Thymus (tissue), 11 donors: Measurements from ENCODE around the gene CAMTA1. TPM values are rescaled to one million over a fixed set of nuclear protein-coding genes. Genes with fewer than 3 reads are reported as not detected.

Source experiments
- DNase-seq, 9 donors: peaks; one replicate each; pipeline ENCODE4 v3.0.0-alpha.2; 2013; ENCODE audit warnings: low spot score in 9 of 9, low read depth in 6 of 9, missing footprints in 1 of 9
- H3K27ac ChIP-seq, 2 donors: one replicate each; pipeline ENCODE4 v1.5.1; 2013; ENCODE audit warnings: control low read depth in 1 of 2, low read depth in 1 of 2, low read length in 1 of 2, mild to moderate bottlenecking in 1 of 2, moderate library complexity in 1 of 2
- H3K27me3 ChIP-seq, 2 donors: one replicate each; pipeline ENCODE4 v1.5.1; 2013; ENCODE audit warnings: low read length in 1 of 2; ENCODE audit not compliant: control insufficient read depth in 2 of 2, insufficient read depth in 1 of 2
- H3K36me3 ChIP-seq, 2 donors: one replicate each; pipeline ENCODE4 v1.5.1; 2013; ENCODE audit warnings: low read length in 1 of 2, mild to moderate bottlenecking in 1 of 2, moderate library complexity in 1 of 2; ENCODE audit not compliant: control insufficient read depth in 2 of 2, insufficient read depth in 2 of 2
- H3K4me1 ChIP-seq, 2 donors: one replicate each; pipeline ENCODE4 v1.5.1; 2013; ENCODE audit warnings: low read length in 2 of 2; ENCODE audit not compliant: control insufficient read depth in 2 of 2, insufficient read depth in 2 of 2
- H3K4me3 ChIP-seq, 2 donors: one replicate each; pipeline ENCODE4 v1.5.1; 2013; ENCODE audit warnings: low read length in 2 of 2, control low read depth in 1 of 2, mild to moderate bottlenecking in 1 of 2
- H3K9me3 ChIP-seq, 2 donors: one replicate each; pipeline ENCODE4 v1.5.1; 2013; ENCODE audit warnings: low read length in 1 of 2, mild to moderate bottlenecking in 1 of 2; ENCODE audit not compliant: control insufficient read depth in 2 of 2, insufficient read depth in 1 of 2
- WGBS: extraction: QIAGEN DNeasy Blood & Tissue Kit; methylation state at CpG from one replicate; pipeline ENCODE4 v1.1.7; 2013; 5-methylcytosine and 5-hydroxymethylcytosine counted together
- polyA plus RNA-seq: library from polyadenylated mRNA; stranded (reverse); fragments of 200-250 nt; gene quantifications from one replicate; pipeline ENCODE4 v1.2.3, GENCODE V29; 2013
- total RNA-seq: library from RNA; stranded (reverse); fragments of 120-200 nt; gene quantifications from one replicate; pipeline ENCODE4 v1.2.4, GENCODE V29; 2013
- donor health status: healthy.

Gene CAMTA1
- total and polyA plus RNA-seq, 2 donors: 32.0 to 158 TPM

DNA sequence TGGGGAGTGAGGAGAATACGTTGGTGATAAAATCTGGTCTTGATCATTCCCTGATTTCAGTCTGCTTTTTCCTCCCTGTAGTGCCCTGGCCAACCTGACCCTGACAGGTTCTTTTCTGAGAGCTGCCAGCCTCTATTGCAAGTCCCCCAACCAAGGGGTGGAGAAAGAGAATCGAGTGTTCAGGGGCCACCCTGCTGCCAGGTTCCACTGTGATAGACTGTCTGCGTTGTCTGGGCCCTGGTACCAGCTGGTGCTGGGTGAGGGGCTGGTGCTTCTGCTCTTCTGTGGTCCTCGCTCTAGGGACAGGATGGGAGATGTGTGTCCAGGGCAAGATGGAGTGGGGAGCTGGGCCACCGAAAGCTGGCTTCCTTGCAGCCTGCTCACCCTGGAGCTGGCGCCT, 214.6 kb downstream of the CAMTA1 start:
- no peaks in the 10 kb centered on the region for H3K27me3 ChIP-seq
- 96% methylated on average over 6 of the region's 6 CpGs for WGBS
- H3K4me3 ChIP-seq: no peak overlapping the region
- H3K36me3 ChIP-seq: no peaks in the 10 kb centered on the region
- no peaks in the 10 kb centered on the region for H3K9me3 ChIP-seq
- H3K4me1 ChIP-seq: peaks cover 0 to 4% of the 10 kb centered on the region in 2 donors
- H3K27ac ChIP-seq: no peak overlapping the region
- no peak for DNase-seq

GRCh38 chr1:7000720-7001119, 215.5 kb downstream of the CAMTA1 start:
- no peak overlapping the region for H3K4me3 ChIP-seq
- no peaks in the 10 kb centered on the region for H3K36me3 ChIP-seq
- peaks cover 0 to 1% of the 10 kb centered on the region in 2 donors for H3K4me1 ChIP-seq
- no peak overlapping the region for H3K27ac ChIP-seq
- 96% methylated on average over 3 of the region's 3 CpGs for WGBS
- no peaks in the 10 kb centered on the region for H3K27me3 ChIP-seq
- H3K9me3 ChIP-seq: no peaks in the 10 kb centered on the region
- no peak for DNase-seq

DNA sequence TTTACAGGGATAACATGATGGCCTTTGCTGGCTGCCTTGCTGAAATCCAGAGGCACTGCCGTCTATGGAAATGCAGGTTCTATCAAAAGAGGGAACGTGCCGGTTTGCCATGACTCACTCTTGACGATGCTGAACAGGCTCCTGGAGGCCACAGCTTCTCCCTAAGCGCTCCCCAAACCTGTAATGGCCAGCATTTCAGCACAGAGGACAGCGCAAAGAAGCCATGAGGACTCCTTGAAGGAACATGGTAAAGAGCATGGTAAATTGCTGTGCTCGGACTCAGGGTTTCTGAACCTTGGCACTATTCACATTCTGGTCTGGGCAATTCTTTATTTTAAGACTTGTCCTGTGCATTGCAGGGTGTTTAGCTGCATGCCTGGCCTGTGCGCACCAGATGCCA, 217.5 kb downstream of the CAMTA1 start:
- DNase-seq: no peak
- Histone ChIP-seq H3K4me3 (no peak overlapping the region), H3K36me3 (no peaks in the 10 kb centered on the region), H3K9me3 (no peaks in the 10 kb centered on the region), H3K4me1 (no peaks in the 10 kb centered on the region), H3K27ac (no peak overlapping the region), H3K27me3 (no peaks in the 10 kb centered on the region)
- WGBS: 94% methylated on average over 8 of the region's 8 CpGs

DNA sequence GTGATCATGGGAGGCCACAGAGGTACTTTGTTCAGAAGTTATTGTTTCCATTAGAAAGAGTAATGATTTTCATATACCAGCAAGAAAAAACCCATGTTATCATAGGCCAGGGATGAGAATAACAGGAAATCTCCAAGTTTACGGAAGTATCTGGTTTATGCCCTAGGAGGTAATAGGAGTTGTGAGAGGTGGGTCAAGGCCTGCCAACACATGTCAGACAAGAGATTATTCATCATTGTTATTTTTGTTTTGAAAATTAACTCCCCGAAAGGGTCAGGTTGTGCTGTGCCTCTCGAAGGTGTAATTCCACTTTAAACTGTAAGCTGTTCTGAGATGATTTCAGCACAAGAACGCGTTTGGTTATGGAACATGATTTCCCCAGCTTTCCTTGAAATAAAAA, 218.4 kb downstream of the CAMTA1 start:
- Histone ChIP-seq H3K9me3 (no peaks in the 10 kb centered on the region), H3K4me1 (no peaks in the 10 kb centered on the region), H3K4me3 (no peak overlapping the region), H3K27me3 (no peaks in the 10 kb centered on the region), H3K27ac (no peak overlapping the region), H3K36me3 (no peaks in the 10 kb centered on the region)
- 93% methylated on average over 5 of the region's 5 CpGs for WGBS
- no peak for DNase-seq

DNA sequence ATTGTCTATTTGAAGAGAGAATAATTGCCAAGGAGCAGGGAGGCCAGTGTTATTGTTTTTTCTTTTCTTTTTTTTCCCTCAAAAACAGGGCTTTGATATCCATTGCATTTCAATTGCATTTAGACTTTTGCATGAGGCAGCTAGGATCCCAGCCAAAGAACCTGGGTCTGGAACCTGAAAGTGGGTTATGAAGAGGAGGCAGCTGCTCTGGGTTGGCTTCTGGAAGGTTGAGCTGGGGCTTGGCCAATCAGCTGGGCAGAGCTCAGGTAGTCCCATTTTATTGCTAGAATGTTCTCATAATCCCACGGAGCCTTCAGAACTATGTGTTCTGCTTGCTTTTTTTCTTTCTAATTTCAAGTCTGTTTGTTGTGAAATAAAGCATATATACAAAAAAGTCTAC, 218.9 kb downstream of the CAMTA1 start:
- H3K36me3 ChIP-seq: no peaks in the 10 kb centered on the region
- H3K4me3 ChIP-seq: no peak overlapping the region
- DNase-seq: no peak
- H3K27me3 ChIP-seq: no peaks in the 10 kb centered on the region
- H3K9me3 ChIP-seq: no peaks in the 10 kb centered on the region
- WGBS: 94% methylated on average over 1 of the region's 1 CpG
- no peaks in the 10 kb centered on the region for H3K4me1 ChIP-seq
- peak overlapping the region in 1 of 2 donors; percentile 46 for H3K27ac ChIP-seq

DNA sequence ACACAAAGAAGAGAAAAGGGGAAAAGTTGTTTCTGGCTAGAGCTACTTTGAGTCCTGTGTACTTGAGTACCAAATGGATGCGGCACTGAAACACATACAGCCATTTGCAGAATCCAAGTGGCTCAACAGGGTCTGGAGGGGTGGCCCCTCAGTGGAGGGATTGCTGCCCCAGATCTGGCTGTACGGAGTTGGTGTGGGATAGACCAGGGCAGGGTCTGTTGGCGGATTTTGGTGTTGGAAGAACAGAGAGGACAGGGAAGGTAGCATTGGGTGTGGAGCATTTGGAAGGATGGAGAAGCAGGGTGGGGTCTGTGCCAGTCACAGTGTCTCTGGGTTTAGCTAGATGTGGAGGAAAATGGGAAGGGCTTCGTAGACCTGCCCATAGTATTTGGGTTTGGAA, 220.5 kb downstream of the CAMTA1 start:
- Histone ChIP-seq H3K9me3 (no peaks in the 10 kb centered on the region), H3K4me1 (no peaks in the 10 kb centered on the region), H3K4me3 (no peak overlapping the region), H3K27me3 (no peaks in the 10 kb centered on the region), H3K27ac (no peak overlapping the region), H3K36me3 (no peaks in the 10 kb centered on the region)
- DNase-seq: no peak
- 96% methylated on average over 4 of the region's 4 CpGs for WGBS

DNA sequence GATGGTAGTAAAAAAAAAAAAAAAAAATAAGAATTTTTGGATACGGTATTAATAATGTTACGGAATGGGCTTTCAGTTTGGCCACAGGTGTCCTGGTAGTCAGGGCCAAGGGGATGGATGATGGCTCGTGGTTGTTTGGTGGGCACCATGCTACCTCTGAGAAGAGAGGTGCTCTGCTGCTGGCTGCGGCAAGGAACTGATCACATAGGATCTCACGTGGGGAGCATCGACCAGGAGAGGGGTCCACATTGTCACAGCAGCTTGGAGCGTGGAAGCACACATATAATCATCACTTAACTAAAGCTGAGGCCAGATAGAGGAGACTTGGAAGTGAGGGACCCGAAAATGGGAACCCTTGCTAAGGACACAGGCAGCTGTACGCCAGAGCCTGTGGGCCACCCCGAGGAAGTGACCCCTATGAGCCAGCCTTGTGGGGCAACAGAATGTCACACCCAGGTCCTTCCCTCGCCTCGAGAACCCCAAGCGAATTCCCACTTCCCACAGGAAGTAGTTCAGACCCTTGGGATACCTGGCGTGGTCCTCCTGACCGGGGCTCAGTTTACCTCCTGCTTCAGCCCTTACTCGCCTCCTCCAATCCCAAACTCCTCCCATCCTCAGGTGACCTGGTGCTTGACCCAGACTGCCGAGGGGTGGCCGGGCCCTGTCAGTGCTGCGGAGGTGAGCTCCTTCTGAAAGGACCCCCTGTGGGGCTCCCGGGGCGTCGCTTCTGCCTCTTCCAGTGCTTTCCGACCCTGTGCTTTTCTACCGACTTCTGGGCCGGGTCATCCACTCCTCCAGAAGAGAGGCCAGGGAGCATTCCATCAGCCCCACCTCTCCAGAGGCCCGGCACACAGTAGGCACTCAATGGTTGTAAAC, 222.0 kb downstream of the CAMTA1 start:
- no peaks in the 10 kb centered on the region for H3K4me1 ChIP-seq
- H3K9me3 ChIP-seq: no peaks in the 10 kb centered on the region
- no peaks in the 10 kb centered on the region for H3K36me3 ChIP-seq
- H3K27me3 ChIP-seq: no peaks in the 10 kb centered on the region
- H3K4me3 ChIP-seq: no peak overlapping the region
- DNase-seq: no peak
- WGBS: 95% methylated on average over 26 of the region's 26 CpGs
- no peak overlapping the region for H3K27ac ChIP-seq

DNA sequence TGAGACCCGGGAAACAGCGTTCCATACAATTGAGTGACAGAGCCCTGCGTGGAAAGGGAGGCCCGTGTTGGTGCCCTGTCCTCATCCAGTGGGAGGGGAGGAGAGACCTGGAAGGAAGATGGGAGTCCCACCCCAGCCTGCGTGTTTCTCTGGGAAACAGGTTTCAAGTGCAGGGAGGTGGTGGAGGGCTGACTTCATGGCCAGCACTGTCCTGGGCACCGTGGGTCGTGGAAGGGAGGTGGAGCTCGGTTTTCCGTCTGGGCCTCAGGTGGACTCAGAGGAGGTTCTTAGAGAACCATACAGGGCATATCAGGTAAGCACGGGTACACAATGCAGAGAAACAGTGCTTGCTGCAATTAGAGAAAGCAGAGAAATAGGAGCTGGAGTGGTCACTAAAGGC, 222.6 kb downstream of the CAMTA1 start:
- Histone ChIP-seq H3K27ac (no peak overlapping the region), H3K9me3 (no peaks in the 10 kb centered on the region), H3K36me3 (no peaks in the 10 kb centered on the region), H3K4me1 (no peaks in the 10 kb centered on the region), H3K4me3 (no peak overlapping the region), H3K27me3 (no peaks in the 10 kb centered on the region)
- 82% methylated on average over 10 of the region's 10 CpGs for WGBS
- DNase-seq: no peak

DNA sequence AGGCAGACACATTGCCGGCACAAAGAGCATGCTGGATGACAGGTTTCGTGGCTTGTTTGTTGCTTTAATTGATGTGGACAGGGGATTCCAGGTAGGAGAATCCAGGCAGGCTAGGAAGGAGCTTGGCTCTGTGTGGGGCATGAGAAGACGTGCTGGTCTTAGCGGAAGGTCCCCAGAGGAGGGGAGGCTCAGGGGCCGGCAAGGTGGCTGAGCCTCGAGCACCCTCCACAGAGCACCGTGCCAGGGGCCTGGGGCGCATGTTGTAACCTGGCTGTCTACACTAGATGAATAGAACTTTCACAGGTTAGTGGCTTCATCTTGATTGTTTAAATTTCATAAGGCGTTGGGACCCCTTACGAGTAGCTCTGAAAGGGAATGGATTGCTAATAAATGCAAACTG, 223.1 kb downstream of the CAMTA1 start:
- no peaks in the 10 kb centered on the region for H3K27me3 ChIP-seq
- no peak for DNase-seq

More for the DNA sequence above, 223.1 kb downstream of the CAMTA1 start:
- 93% methylated on average over 10 of the region's 10 CpGs for WGBS
- H3K27ac ChIP-seq: no peak overlapping the region
- H3K9me3 ChIP-seq: no peaks in the 10 kb centered on the region
- no peak overlapping the region for H3K4me3 ChIP-seq
- no peaks in the 10 kb centered on the region for H3K4me1 ChIP-seq
- H3K36me3 ChIP-seq: no peaks in the 10 kb centered on the region
